Spinal cord (tissue), 10 donors: Measurements from ENCODE around the gene WWOX. TPM values are rescaled to one million over a fixed set of nuclear protein-coding genes. Genes with fewer than 3 reads are reported as not detected.

Experiments used
- DNase-seq, 6 donors: peaks; one replicate each; pipeline versions ENCODE4 v3.0.0 to v3.0.0-alpha.2; 2013 to 2015; ENCODE audit warnings: low spot score in 6 of 6, low read depth in 4 of 6
- H3K27ac ChIP-seq: one replicate; pipeline ENCODE4 v1.5.1; 2013; ENCODE audit warnings: low read depth, low read length, control low read depth
- H3K27me3 ChIP-seq: one replicate; pipeline ENCODE4 v1.6.1; 2013; ENCODE audit warnings: low read length; ENCODE audit not compliant: control insufficient read depth, insufficient read depth
- H3K36me3 ChIP-seq: one replicate; pipeline ENCODE4 v1.6.1; 2013; ENCODE audit warnings: low read length; ENCODE audit not compliant: control insufficient read depth, insufficient read depth
- H3K4me1 ChIP-seq: one replicate; pipeline ENCODE4 v1.6.1; 2013; ENCODE audit warnings: low read length; ENCODE audit not compliant: control insufficient read depth, insufficient read depth
- H3K4me3 ChIP-seq: one replicate; pipeline ENCODE4 v1.5.1; 2013; ENCODE audit warnings: low read depth, low read length, control low read depth
- H3K9me3 ChIP-seq: one replicate; pipeline ENCODE4 v1.6.1; 2013; ENCODE audit warnings: low read length; ENCODE audit not compliant: control insufficient read depth, insufficient read depth
- WGBS: methylation state at CpG from one replicate; pipeline ENCODE4 v1.1.5; 2013; ENCODE audit warnings: missing lambda C conversion rate; ENCODE audit not compliant: insufficient coverage; 5-methylcytosine and 5-hydroxymethylcytosine counted together
- polyA plus RNA-seq, 2 donors: library from polyadenylated mRNA; unstranded; fragments of 120-200 nt; gene quantifications; one replicate each; pipeline ENCODE4 v1.2.1, GENCODE V29; 2013; ENCODE audit not compliant: insufficient read length in 2 of 2
- total RNA-seq, 2 donors: library from RNA; depleted of rRNA in 1 of 2; stranded (reverse); fragments of 120-200 nt in 1 of 2; fragments of >200 nt in 1 of 2; gene quantifications; one replicate each; pipeline versions ENCODE4 v1.2.3 to v1.2.4, GENCODE V29; 2013 to 2014
- donor health status: healthy.

Gene WWOX
- total and polyA plus RNA-seq, 4 donors: 27.5 to 51.5 (median 32.5) TPM

DNA sequence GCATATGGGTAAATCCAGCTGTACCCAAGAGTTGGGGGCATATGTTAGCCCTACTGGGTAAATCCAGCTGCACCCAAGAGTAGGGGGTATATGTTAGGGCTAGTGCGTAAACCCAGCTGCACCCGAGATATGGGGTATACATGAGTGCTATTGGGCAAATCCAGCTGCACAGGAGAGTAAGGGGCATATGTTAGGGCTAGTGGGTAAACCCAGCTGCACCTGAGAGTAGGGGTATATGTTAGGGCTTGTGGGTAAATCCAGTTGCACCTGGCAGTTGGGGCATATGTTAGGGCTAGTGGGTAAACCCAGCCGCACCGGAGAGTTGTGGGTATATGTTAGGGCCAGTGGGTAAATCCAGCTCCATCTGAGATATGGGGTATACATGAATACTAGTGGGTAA lies 80.9 kb downstream of the WWOX start:
- WGBS: 72% methylated on average over 4 of the region's 4 CpGs
- no peak overlapping the region for H3K4me3 ChIP-seq
- peaks cover 4% of the 10 kb centered on the region for H3K4me1 ChIP-seq
- H3K27me3 ChIP-seq: no peaks in the 10 kb centered on the region
- H3K9me3 ChIP-seq: no peaks in the 10 kb centered on the region
- H3K36me3 ChIP-seq: no peaks in the 10 kb centered on the region
- no peak overlapping the region for H3K27ac ChIP-seq
- no peak for DNase-seq

DNA sequence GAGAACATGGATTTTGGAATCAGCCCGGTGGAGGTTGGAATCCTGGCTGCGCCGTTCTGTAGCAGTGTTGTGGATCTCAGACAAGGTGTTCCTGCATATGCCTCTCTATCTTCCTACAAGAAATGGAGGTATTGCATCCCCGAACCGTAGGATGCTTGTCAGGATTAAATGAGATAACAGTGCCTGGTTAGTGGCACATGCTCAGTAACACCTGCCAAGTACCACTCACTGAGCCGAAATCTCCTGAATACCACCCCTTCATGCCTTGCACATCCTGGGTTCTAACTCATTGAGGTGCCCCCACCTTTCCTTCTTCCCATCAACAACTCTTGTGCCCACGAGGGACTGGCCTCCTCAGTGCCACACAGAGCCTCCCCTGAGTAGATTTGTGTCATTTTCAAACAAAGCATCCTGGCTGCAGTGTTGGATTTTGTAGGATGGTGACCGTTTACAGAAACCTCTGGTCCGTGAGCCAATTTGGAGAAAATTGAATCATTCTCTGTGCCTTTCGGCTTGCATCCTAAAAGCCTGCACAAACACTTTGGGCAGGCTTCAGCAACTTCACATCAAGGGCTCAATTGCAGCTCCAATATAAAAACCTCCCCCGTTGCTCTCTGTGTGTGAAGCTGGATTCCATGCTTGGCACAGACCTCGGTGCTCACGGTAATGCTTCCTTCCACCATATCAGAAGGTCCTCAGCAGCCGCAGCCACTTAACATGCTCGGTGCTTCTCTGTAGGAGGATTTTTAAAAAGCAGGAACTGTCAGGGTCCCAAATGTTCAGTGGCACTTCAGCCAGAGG lies 84.2 kb downstream of the WWOX start:
- H3K4me1 ChIP-seq: no peaks in the 10 kb centered on the region
- peaks cover 1% of the 10 kb centered on the region for H3K9me3 ChIP-seq
- WGBS: 31% methylated on average over 8 of the region's 15 CpGs
- peak overlapping the region; percentile 3 for H3K4me3 ChIP-seq
- no peaks in the 10 kb centered on the region for H3K27me3 ChIP-seq
- DNase-seq: peak in 4 of 6 donors; percentile 19 to 86 (median 52)
- H3K27ac ChIP-seq: peak overlapping the region; percentile 67
- no peaks in the 10 kb centered on the region for H3K36me3 ChIP-seq

DNA sequence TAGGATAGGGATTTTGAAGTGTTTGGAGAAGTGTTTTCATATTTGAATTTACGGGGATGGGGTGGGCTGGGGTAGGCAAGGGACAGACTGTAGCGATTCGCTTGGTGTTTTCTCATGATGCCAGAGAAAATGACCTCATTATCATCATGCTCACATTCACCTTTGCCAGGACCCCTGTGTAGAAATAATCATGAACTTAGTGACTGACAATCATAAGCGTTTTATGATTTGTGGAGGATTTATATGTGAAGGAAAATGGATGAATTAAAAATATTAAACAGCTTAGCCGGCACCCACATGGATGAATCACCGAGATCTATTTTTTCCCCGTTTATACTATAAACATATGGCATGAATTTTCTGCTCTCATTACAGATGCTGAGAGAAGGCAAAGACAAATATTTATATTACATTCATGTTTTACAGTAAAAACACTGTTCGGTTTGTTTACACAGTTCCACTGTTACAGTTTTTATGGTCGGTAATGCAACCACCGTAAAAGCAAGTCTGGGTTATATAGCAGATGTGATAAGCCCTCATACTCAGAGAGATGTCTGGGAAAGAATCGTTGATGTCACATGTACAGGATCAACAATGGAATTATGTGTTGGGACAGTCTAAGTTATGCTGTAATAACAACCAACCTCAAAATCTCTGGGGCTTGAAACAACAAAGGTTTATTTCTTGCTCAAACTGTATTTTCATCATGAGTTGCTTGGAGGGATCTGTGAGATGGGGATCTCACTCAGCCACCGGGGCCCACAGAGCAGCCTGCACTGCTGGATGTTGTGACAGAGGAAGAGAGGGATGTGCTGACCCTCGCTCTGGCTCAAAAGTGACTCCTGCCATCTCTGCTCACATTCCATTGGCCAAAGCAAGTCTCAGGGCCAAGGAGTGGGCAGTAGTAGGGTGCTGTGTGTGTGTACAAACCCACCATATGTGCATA lies 85.1 kb downstream of the WWOX start:
- Histone ChIP-seq H3K4me1 (no peaks in the 10 kb centered on the region), H3K27ac (peak overlapping the region; percentile 67), H3K27me3 (no peaks in the 10 kb centered on the region), H3K9me3 (peaks cover 1% of the 10 kb centered on the region), H3K36me3 (no peaks in the 10 kb centered on the region), H3K4me3 (peak overlapping the region; percentile 3)
- DNase-seq: peak in 3 of 6 donors; percentile 17 to 60 (median 53)
- 63% methylated on average over 2 of the region's 13 CpGs for WGBS

DNA sequence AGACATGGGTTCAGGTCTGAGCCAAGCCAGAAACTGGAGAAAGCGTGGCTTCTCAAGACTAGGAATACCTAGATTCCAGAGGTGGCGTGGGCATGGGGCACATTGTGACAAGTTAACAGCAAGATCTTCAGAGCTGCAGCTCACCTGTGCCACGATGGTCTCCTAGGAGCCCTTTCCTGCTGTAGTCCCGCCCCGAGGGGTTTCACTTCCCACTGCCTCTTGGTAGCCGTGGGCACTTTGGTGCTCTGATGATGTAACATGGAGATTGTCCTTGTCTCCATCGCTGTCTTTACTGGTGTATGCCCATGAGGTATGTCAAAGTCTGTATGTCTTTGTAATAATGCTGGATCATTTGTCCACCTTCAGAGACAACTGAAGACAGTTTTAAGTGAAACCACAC lies 89.7 kb downstream of the WWOX start:
- Histone ChIP-seq H3K27me3 (no peaks in the 10 kb centered on the region), H3K36me3 (no peaks in the 10 kb centered on the region), H3K27ac (no peak overlapping the region), H3K4me1 (no peaks in the 10 kb centered on the region), H3K9me3 (peaks cover 1% of the 10 kb centered on the region), H3K4me3 (no peak overlapping the region)
- WGBS: 98% methylated on average over 7 of the region's 7 CpGs
- DNase-seq: no peak

DNA sequence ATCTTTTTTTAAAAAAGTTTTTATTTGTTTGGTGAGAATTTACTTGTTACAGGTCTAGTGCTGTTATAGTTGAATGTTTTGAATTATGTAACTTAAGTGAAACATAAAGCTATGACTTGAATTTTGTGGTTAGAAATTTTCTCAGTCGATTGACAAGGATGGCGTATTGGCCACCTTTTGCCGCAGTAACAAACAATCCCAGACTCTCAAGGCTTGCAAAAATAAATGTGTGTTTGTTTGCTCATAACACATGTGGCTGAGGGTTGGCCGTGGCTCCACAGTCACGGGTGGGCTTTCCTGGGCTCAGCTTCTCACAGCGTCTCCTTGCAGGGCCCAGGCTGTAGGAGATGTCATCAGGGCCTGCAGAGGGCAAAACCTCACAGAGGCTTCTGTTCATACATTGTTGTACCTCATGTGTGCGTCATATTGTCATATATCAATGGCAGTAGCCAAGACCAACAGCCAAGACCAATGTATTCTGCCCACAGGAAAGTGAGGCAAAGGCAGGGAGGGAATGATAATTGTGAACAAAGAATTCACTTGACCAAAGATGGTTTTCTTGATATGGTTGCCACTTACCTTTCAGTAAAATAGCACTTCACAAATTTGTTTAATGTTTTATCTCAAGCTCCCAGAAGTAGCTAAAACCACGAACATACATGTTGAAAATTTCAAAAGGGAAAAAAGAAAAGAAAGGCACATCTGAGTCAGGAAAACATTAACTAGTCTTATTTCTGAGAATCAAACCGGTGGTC lies 93.5 kb downstream of the WWOX start:
- no peaks in the 10 kb centered on the region for H3K9me3 ChIP-seq
- DNase-seq: no peak
- H3K27ac ChIP-seq: no peak overlapping the region
- no peaks in the 10 kb centered on the region for H3K4me1 ChIP-seq
- no peaks in the 10 kb centered on the region for H3K36me3 ChIP-seq
- 97% methylated on average over 3 of the region's 9 CpGs for WGBS
- no peaks in the 10 kb centered on the region for H3K27me3 ChIP-seq
- H3K4me3 ChIP-seq: no peak overlapping the region

DNA sequence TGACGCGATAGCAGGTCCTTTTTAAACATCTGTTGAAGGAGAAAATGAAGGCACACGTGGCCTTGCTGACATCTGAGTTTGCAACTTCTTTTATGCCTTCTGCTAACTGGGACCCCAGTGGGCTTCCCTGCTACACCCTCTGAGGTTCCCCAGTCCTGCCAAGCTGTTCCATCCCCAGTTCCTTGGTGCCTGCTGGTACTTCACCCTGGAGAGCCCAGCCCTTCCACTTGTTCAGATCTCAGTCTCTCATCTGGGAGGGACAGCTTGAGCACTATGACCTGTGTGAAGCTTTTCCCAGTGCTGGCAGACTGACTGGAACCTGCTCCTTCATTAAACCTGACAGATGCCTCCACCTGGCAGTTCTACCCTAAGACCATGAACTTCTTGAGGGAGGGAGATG lies 95.5 kb downstream of the WWOX start:
- no peak overlapping the region for H3K4me3 ChIP-seq
- WGBS: 89% methylated on average over 3 of the region's 3 CpGs
- H3K27me3 ChIP-seq: no peaks in the 10 kb centered on the region
- H3K36me3 ChIP-seq: no peaks in the 10 kb centered on the region
- no peaks in the 10 kb centered on the region for H3K4me1 ChIP-seq
- no peak overlapping the region for H3K27ac ChIP-seq
- DNase-seq: no peak
- no peaks in the 10 kb centered on the region for H3K9me3 ChIP-seq

DNA sequence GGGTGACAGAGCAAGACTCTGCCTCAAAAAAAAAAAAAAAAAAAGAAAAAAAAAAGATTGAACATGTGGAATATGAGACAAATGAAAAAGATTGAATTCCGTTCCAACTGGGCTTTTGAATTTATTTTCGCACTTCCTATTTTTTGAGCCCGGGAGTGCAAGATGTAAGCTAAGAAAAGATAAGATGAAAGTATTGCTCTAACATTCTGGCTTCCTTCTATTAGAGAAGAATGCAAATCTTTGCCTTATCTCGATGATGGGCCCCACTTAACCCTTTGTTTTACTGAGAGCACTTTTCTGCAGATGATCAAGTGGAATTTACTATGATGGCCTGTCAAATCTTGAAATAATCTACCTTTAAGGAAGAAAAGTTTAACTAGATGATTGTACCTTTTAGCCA lies 96.3 kb downstream of the WWOX start:
- DNase-seq: no peak
- H3K4me1 ChIP-seq: no peaks in the 10 kb centered on the region
- no peaks in the 10 kb centered on the region for H3K27me3 ChIP-seq
- H3K27ac ChIP-seq: no peak overlapping the region
- H3K36me3 ChIP-seq: no peaks in the 10 kb centered on the region
- WGBS: 100% methylated on average over 1 of the region's 4 CpGs
- no peak overlapping the region for H3K4me3 ChIP-seq
- no peaks in the 10 kb centered on the region for H3K9me3 ChIP-seq

DNA sequence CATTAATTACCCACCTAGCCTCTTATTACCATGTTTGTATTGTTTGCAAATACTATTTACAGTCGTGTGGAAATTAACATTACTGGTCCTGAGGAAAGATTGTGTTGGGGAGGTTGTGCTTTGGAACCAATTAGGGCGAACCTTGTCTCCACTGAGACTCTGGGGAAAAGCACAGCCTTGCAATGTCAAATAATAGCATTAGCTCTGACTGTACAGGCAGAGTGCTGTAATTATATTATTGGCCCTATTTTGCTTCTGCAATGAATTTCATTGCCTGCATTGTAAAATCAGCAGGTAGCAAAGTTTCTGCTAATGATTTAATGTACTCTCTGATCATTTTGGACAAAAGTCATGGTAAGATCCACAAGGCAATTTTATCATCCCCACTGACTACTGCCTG lies 97.0 kb downstream of the WWOX start:
- Histone ChIP-seq H3K27me3 (no peaks in the 10 kb centered on the region), H3K4me1 (no peaks in the 10 kb centered on the region), H3K9me3 (no peaks in the 10 kb centered on the region), H3K36me3 (no peaks in the 10 kb centered on the region), H3K4me3 (no peak overlapping the region), H3K27ac (no peak overlapping the region)
- DNase-seq: peak in 2 of 6 donors; percentile 7 to 79
- 67% methylated on average over 1 of the region's 2 CpGs for WGBS

DNA sequence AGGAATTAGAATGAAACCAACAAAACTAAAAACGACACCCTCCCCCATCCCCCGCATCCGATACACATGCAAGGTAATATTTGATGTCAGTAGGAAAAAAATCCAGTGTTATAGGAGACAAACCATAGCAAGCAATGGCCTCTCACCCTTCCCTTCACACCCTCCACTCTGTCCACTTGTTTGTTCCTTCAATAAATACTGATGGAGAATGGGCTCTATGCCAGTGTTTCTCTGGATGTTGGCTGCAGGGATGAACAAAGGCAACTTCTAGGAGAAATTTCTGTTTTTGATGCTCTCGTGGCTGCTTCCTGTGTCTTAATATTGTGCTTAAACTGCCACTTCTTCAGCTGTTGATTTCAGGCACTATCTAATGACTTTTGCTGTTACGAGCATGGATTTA lies 98.8 kb downstream of the WWOX start:
- DNase-seq: peak in 1 of 6 donors; percentile 38
- WGBS: 50% methylated on average over 2 of the region's 5 CpGs
- Histone ChIP-seq H3K9me3 (no peaks in the 10 kb centered on the region), H3K4me1 (no peaks in the 10 kb centered on the region), H3K27ac (no peak overlapping the region), H3K4me3 (no peak overlapping the region), H3K36me3 (no peaks in the 10 kb centered on the region), H3K27me3 (no peaks in the 10 kb centered on the region)
